ENCODE results near the gene BLVRA.
"Not testable (repeated sequence)": the region's sequence is repeated elsewhere in the genome, so short reads cannot be mapped to it uniquely, and the experiment has no call there.

The BLVRA gene

GRCh38 chr7:43781726-43782607 is 23.5 kb downstream of the BLVRA start:
- no peak overlapping the region for H3K4me3 ChIP-seq (ENCODE audit: low read depth, low read length)
- no peak for DNase-seq (ENCODE audit: low read depth)
- in situ Hi-C loops (cut with HindIII; ENCODE audit: low sequenced_read_pairs), result no loop called here
- TF ChIP-seq CTCF (IDR thresholded peaks at IDR 0.05; ENCODE audit: low read depth, low read length, missing control alignments), result no peak

GRCh38 chr7:43782768-43783555 is 24.5 kb downstream of the BLVRA start:
- no peak overlapping the region for H3K4me3 ChIP-seq (ENCODE audit: low read depth, low read length)
- TF ChIP-seq CTCF (IDR thresholded peaks at IDR 0.05; ENCODE audit: low read depth, low read length, missing control alignments), result no peak
- in situ Hi-C loops (cut with HindIII; ENCODE audit: low sequenced_read_pairs), result no loop called here
- DNase-seq (ENCODE audit: low read depth), result no peak

- no peak for DNase-seq (ENCODE audit: low read depth)
- in situ Hi-C loops (cut with HindIII; ENCODE audit: low sequenced_read_pairs), result no loop called here
- no peak overlapping the region for H3K4me3 ChIP-seq (ENCODE audit: low read depth, low read length)
- TF ChIP-seq CTCF (IDR thresholded peaks at IDR 0.05; ENCODE audit: low read depth, low read length, missing control alignments), result no peak
These were observed 25.6 kb downstream of the BLVRA start for GRCh38 chr7:43784030-43784584.

GRCh38 chr7:43784585-43785087 is 26.2 kb downstream of the BLVRA start:
- H3K4me3 ChIP-seq (ENCODE audit: low read depth, low read length); in situ Hi-C loops (cut with HindIII; ENCODE audit: low sequenced_read_pairs); DNase-seq (ENCODE audit: low read depth): not testable (repeated sequence)

- no peak for TF ChIP-seq CTCF (IDR thresholded peaks at IDR 0.05; ENCODE audit: low read depth, low read length, missing control alignments)
- H3K4me3 ChIP-seq (ENCODE audit: low read depth, low read length), result no peak overlapping the region
- DNase-seq (ENCODE audit: low read depth), result peak; percentile 44
- in situ Hi-C loops (cut with HindIII; ENCODE audit: low sequenced_read_pairs), result no loop called here
These were observed 26.9 kb downstream of the BLVRA start for GRCh38 chr7:43785420-43785819.

- H3K4me3 ChIP-seq (ENCODE audit: low read depth, low read length), result no peak overlapping the region
- TF ChIP-seq CTCF (IDR thresholded peaks at IDR 0.05; ENCODE audit: low read depth, low read length, missing control alignments), result no peak
- in situ Hi-C loops (cut with HindIII; ENCODE audit: low sequenced_read_pairs), result no loop called here
- no peak for DNase-seq (ENCODE audit: low read depth)
These were observed 29.3 kb downstream of the BLVRA start for GRCh38 chr7:43787771-43788170.

All from astrocyte of the cerebellum (primary cell).